ENCODE results near the gene NISCH. TPM values are rescaled to one million over a fixed set of nuclear protein-coding genes. Genes with fewer than 3 reads are reported as not detected.

NISCH gene
- polyA plus RNA-seq, 1 donor (not counting 4 experiments of a cell fraction or from before 2014, with no cell fraction given), result 48.1 TPM

DNA sequence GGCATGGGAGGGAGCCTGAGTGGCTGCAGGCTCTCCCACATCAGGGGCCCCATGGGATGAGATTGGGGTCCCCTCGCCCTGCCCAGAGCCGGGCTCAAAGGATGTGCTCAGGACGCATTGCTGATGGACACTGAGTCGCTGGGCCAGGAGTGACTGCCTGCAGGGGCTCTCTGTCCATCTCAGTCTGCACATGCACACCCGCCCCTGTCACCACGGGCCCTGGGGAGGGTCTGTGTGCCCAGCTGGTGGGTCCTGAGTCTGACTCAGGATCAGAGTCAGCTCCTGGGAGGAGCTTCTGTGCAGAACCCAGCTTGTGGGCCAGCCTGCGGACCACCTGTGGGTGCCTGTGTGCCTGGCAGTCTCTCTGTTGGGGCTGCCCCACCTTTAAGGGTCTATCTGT is 57.9 kb downstream of the NISCH start:
- Histone ChIP-seq H3K9me3 (ENCODE audit: control insufficient read depth, low read depth, low read length) (no peaks in the 10 kb centered on the region), H3K36me3 (ENCODE audit: control insufficient read depth in 2 of 2, extremely low read depth in 1 of 2, insufficient read depth in 2 of 2, low read length in 2 of 2) (no peaks in the 10 kb centered on the region), H3K9ac (ENCODE audit: control insufficient read depth, extremely low read depth, insufficient read depth, low read length) (no peak overlapping the region), H3K9me1 (ENCODE audit: control insufficient read depth, extremely low read depth, insufficient read depth, low read length) (no peaks in the 10 kb centered on the region), H3K79me2 (ENCODE audit: control insufficient read depth, insufficient read depth, low read length) (no peaks in the 10 kb centered on the region), H3K4me1 (ENCODE audit: control insufficient read depth, extremely low read depth, insufficient read depth, low read length) (no peaks in the 10 kb centered on the region), H3K4me3 (ENCODE audit: control insufficient read depth in 2 of 3, extremely low read depth in 1 of 3, insufficient read depth in 2 of 3, low read depth in 1 of 3, low read length in 3 of 3) (no peak overlapping the region), H3K27me3 (ENCODE audit: control insufficient read depth, extremely low read depth, insufficient read depth, low read length) (peaks cover 13% of the 10 kb centered on the region), H3K4me2 (ENCODE audit: control insufficient read depth, extremely low read depth, insufficient read depth, low read depth, low read length) (no peak overlapping the region), H2AFZ (ENCODE audit: control insufficient read depth, low read length) (no peak overlapping the region), H4K20me1 (ENCODE audit: control insufficient read depth, extremely low read depth, insufficient read depth, low read length) (no peaks in the 10 kb centered on the region), H3K27ac (ENCODE audit: control insufficient read depth, insufficient read depth, low read length) (no peak overlapping the region)
- dilution Hi-C loops (cut with MboI; ENCODE audit: extremely low pct_ligation_motif_present, low sequenced_read_pairs), result no loop called here
- no peak for TF ChIP-seq EZH2 (IDR thresholded peaks at IDR 0.05; ENCODE audit: low read length)
- DNase-seq (ENCODE audit: low read depth, low spot score) (no peak), FAIRE-seq (no peak)

DNA sequence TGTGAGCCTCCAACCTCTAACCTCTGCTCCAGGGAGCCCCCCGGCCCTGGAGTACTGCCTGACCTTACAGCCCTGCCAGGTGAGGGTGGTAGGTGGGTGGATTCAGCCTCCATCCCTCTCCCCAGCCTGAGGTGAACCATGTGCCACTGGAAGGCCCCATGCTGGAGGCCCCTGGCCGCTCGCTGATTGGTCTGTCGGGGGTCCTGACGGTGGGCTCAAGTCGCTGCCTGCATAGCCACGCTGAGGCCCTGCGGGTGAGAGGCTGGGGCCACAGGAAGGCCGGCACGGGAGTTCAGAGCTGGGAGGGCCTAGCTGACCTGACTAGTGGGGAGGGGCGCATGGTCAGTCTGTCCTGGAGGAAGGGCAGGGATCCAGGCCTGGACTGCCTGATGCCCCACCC is 59.2 kb downstream of the NISCH start:
- Histone ChIP-seq H3K27ac (ENCODE audit: control insufficient read depth, insufficient read depth, low read length) (no peak overlapping the region), H4K20me1 (ENCODE audit: control insufficient read depth, extremely low read depth, insufficient read depth, low read length) (no peaks in the 10 kb centered on the region), H2AFZ (ENCODE audit: control insufficient read depth, low read length) (no peak overlapping the region), H3K4me3 (ENCODE audit: control insufficient read depth in 2 of 3, extremely low read depth in 1 of 3, insufficient read depth in 2 of 3, low read depth in 1 of 3, low read length in 3 of 3) (no peak overlapping the region), H3K79me2 (ENCODE audit: control insufficient read depth, insufficient read depth, low read length) (no peaks in the 10 kb centered on the region), H3K4me2 (ENCODE audit: control insufficient read depth, extremely low read depth, insufficient read depth, low read depth, low read length) (no peak overlapping the region), H3K9me1 (ENCODE audit: control insufficient read depth, extremely low read depth, insufficient read depth, low read length) (no peaks in the 10 kb centered on the region), H3K4me1 (ENCODE audit: control insufficient read depth, extremely low read depth, insufficient read depth, low read length) (no peaks in the 10 kb centered on the region), H3K27me3 (ENCODE audit: control insufficient read depth, extremely low read depth, insufficient read depth, low read length) (peaks cover 13% of the 10 kb centered on the region), H3K36me3 (ENCODE audit: control insufficient read depth in 2 of 2, extremely low read depth in 1 of 2, insufficient read depth in 2 of 2, low read length in 2 of 2) (no peaks in the 10 kb centered on the region), H3K9me3 (ENCODE audit: control insufficient read depth, low read depth, low read length) (no peaks in the 10 kb centered on the region), H3K9ac (ENCODE audit: control insufficient read depth, extremely low read depth, insufficient read depth, low read length) (no peak overlapping the region)
- FAIRE-seq, result no peak
- TF ChIP-seq EZH2 (IDR thresholded peaks at IDR 0.05; ENCODE audit: low read length), result no peak
- TF ChIP-seq, protein P1, sequence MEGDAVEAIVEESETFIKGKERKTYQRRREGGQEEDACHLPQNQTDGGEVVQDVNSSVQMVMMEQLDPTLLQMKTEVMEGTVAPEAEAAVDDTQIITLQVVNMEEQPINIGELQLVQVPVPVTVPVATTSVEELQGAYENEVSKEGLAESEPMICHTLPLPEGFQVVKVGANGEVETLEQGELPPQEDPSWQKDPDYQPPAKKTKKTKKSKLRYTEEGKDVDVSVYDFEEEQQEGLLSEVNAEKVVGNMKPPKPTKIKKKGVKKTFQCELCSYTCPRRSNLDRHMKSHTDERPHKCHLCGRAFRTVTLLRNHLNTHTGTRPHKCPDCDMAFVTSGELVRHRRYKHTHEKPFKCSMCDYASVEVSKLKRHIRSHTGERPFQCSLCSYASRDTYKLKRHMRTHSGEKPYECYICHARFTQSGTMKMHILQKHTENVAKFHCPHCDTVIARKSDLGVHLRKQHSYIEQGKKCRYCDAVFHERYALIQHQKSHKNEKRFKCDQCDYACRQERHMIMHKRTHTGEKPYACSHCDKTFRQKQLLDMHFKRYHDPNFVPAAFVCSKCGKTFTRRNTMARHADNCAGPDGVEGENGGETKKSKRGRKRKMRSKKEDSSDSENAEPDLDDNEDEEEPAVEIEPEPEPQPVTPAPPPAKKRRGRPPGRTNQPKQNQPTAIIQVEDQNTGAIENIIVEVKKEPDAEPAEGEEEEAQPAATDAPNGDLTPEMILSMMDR (optimal IDR thresholded peaks at IDR 0.05 in 1 of 3, IDR thresholded peaks at IDR 0.05 in 1 of 3, conservative IDR thresholded peaks at IDR 0.05 in 1 of 3; ENCODE audit: extremely low read depth in 1 of 3, insufficient read depth in 2 of 3, low read length in 3 of 3), result no peak
- dilution Hi-C loops (cut with MboI; ENCODE audit: extremely low pct_ligation_motif_present, low sequenced_read_pairs), result no loop called here
- DNase-seq (ENCODE audit: low read depth, low spot score), result no peak

DNA sequence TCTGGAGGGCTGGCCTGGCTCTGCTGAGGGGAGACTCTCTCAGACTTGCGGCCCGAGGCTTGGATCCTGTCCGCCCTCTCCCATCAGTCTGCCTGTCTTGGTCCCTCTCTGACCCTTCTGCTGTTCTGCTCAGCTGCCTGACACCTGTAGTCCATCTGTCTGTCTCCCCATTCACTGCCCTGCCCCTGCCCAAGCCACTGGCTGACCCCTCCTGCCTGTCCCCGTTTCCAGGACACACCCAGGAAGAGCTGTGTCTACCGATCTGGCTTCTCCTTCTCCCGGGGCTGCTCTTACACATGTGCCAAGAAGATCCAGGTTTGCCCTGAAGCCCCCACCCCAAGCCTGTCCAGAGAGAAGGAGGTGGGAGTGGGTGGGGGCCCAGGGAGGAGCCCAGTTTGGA is 59.8 kb downstream of the NISCH start:
- FAIRE-seq, result no peak
- no peaks in the 10 kb centered on the region for H3K36me3 ChIP-seq (ENCODE audit: control insufficient read depth in 2 of 2, extremely low read depth in 1 of 2, insufficient read depth in 2 of 2, low read length in 2 of 2)
- no peak for DNase-seq (ENCODE audit: low read depth, low spot score)
- H3K27me3 ChIP-seq (ENCODE audit: control insufficient read depth, extremely low read depth, insufficient read depth, low read length), result peaks cover 10% of the 10 kb centered on the region
- no peak overlapping the region for H3K27ac ChIP-seq (ENCODE audit: control insufficient read depth, insufficient read depth, low read length)
- no peak overlapping the region for H2AFZ ChIP-seq (ENCODE audit: control insufficient read depth, low read length)
- no peak for TF ChIP-seq EZH2 (IDR thresholded peaks at IDR 0.05; ENCODE audit: low read length)
- TF ChIP-seq, protein P1 (optimal IDR thresholded peaks at IDR 0.05 in 1 of 3, IDR thresholded peaks at IDR 0.05 in 1 of 3, conservative IDR thresholded peaks at IDR 0.05 in 1 of 3; ENCODE audit: extremely low read depth in 1 of 3, insufficient read depth in 2 of 3, low read length in 3 of 3), result no peak
- dilution Hi-C loops (cut with MboI; ENCODE audit: extremely low pct_ligation_motif_present, low sequenced_read_pairs), result no loop called here
- no peak overlapping the region for H3K9ac ChIP-seq (ENCODE audit: control insufficient read depth, extremely low read depth, insufficient read depth, low read length)
- no peaks in the 10 kb centered on the region for H3K4me1 ChIP-seq (ENCODE audit: control insufficient read depth, extremely low read depth, insufficient read depth, low read length)
- H3K9me3 ChIP-seq (ENCODE audit: control insufficient read depth, low read depth, low read length), result no peaks in the 10 kb centered on the region
- H4K20me1 ChIP-seq (ENCODE audit: control insufficient read depth, extremely low read depth, insufficient read depth, low read length), result no peaks in the 10 kb centered on the region
- no peak overlapping the region for H3K4me3 ChIP-seq (ENCODE audit: control insufficient read depth in 2 of 3, extremely low read depth in 1 of 3, insufficient read depth in 2 of 3, low read depth in 1 of 3, low read length in 3 of 3)
- no peaks in the 10 kb centered on the region for H3K79me2 ChIP-seq (ENCODE audit: control insufficient read depth, insufficient read depth, low read length)
- H3K4me2 ChIP-seq (ENCODE audit: control insufficient read depth, extremely low read depth, insufficient read depth, low read depth, low read length), result no peak overlapping the region
- H3K9me1 ChIP-seq (ENCODE audit: control insufficient read depth, extremely low read depth, insufficient read depth, low read length), result no peaks in the 10 kb centered on the region
